Endodermal cell (in vitro differentiated cells): Measurements from ENCODE around the gene MEF2D. TPM values are rescaled to one million over a fixed set of nuclear protein-coding genes. Genes with fewer than 3 reads are reported as not detected.

Source experiments
- DNase-seq: peaks from one replicate; pipeline ENCODE4 v3.0.0-alpha.2; 2017
- H3K27ac ChIP-seq: 2 replicates; pipeline ENCODE4 v1.5.1; 2013; ENCODE audit warnings: mild to moderate bottlenecking, low read depth, low read length, moderate library complexity
- H3K27me3 ChIP-seq: 2 replicates; pipeline ENCODE4 v1.6.1; 2013; ENCODE audit warnings: mild to moderate bottlenecking, low read length, moderate library complexity; ENCODE audit not compliant: insufficient read depth, control insufficient read depth, poor library complexity, severe bottlenecking
- H3K36me3 ChIP-seq: 2 replicates; pipeline ENCODE4 v1.7.0; 2013; ENCODE audit warnings: mild to moderate bottlenecking, low read length, moderate library complexity; ENCODE audit not compliant: control insufficient read depth, insufficient read depth
- H3K4me1 ChIP-seq: one replicate; pipeline ENCODE4 v1.7.0; 2013; ENCODE audit warnings: low read length; ENCODE audit not compliant: control insufficient read depth, insufficient read depth
- H3K4me3 ChIP-seq: 2 replicates; pipeline ENCODE4 v1.5.1; 2013; ENCODE audit warnings: mild to moderate bottlenecking, low read length, moderate library complexity
- H3K9ac ChIP-seq: 2 replicates; pipeline ENCODE4 v1.6.1; 2013; ENCODE audit warnings: mild to moderate bottlenecking, low read length, moderate library complexity; ENCODE audit not compliant: poor library complexity, severe bottlenecking; ENCODE audit errors: extremely low read depth
- H3K9me3 ChIP-seq: 2 replicates; pipeline ENCODE4 v1.6.1; 2013; ENCODE audit warnings: mild to moderate bottlenecking, low read length, moderate library complexity; ENCODE audit not compliant: control insufficient read depth
- H3K27ac Mint-ChIP-seq: 2 replicates; pipeline ENCODE4 v1.8.0; 2020; ENCODE audit warnings: mixed read lengths
- H3K27me3 Mint-ChIP-seq: 2 replicates; pipeline ENCODE4 v1.8.0; 2021; ENCODE audit warnings: mild to moderate bottlenecking, mixed read lengths; ENCODE audit not compliant: insufficient read depth
- H3K36me3 Mint-ChIP-seq: 2 replicates; pipeline ENCODE4 v1.8.0; 2020; ENCODE audit warnings: low read depth, mixed read lengths
- H3K4me1 Mint-ChIP-seq: 2 replicates; pipeline ENCODE4 v1.8.0; 2020; ENCODE audit warnings: mixed read lengths
- H3K4me3 Mint-ChIP-seq: 2 replicates; pipeline ENCODE4 v1.8.0; 2020; ENCODE audit warnings: mild to moderate bottlenecking, moderate library complexity, mixed read lengths
- H3K9me3 Mint-ChIP-seq: 2 replicates; pipeline ENCODE4 v1.8.0; 2020; ENCODE audit warnings: mild to moderate bottlenecking, mixed read lengths
- CTCF ChIP-seq: fragments of 200-600 bp; sonication (generic); conservative IDR thresholded peaks from 2 replicates; pipeline ENCODE4 v1.5.0; 2021; ENCODE audit warnings: antibody characterized with exemption, mild to moderate bottlenecking
- WGBS, 2 experiments: methylation state at CpG; one replicate each; pipeline versions ENCODE4 v1.1.5 to v1.1.7; 2013; ENCODE audit warnings: missing lambda C conversion rate in 2 of 2, mixed read lengths in 1 of 2; ENCODE audit not compliant: insufficient coverage in 1 of 2, insufficient read length in 1 of 2; 5-methylcytosine and 5-hydroxymethylcytosine counted together
- total RNA-seq, 2 donors: library from RNA; stranded (reverse); fragmentation: NEBNext Ultra II Directional in 1 of 2; extraction: Animal tissue kit (Norgen Biotek cat#: 25700) in 1 of 2; gene quantifications; 2 replicates in 1 of 2; 3 replicates in 1 of 2; pipeline ENCODE4 v1.2.1, GENCODE V29; 2021

The MEF2D gene
- total RNA-seq, 2 donors from 2014 or later: 10.5 to 12.8 TPM

GRCh38 chr1:156436141-156437036, 64.2 kb downstream of the MEF2D start:
- Histone ChIP-seq H3K9me3 (no peaks in the 10 kb centered on the region), H3K9ac (no peak overlapping the region), H3K4me3 (no peak overlapping the region), H3K27ac (no peak overlapping the region), H3K36me3 (no peaks in the 10 kb centered on the region), H3K4me1 (peaks cover 17% of the 10 kb centered on the region), H3K27me3 (peaks cover 98% of the 10 kb centered on the region)
- peak; percentile 78 for DNase-seq
- H3K27me3 Mint-ChIP-seq: peaks cover 91% of the 10 kb centered on the region
- H3K36me3 Mint-ChIP-seq: no peaks in the 10 kb centered on the region
- peak overlapping the region; percentile 30 for H3K4me3 Mint-ChIP-seq
- H3K27ac Mint-ChIP-seq: no peak overlapping the region
- WGBS, 2 experiments: 1 to 2% methylated on average over 60 to 77 of the region's 77 CpGs
- no peak for TF ChIP-seq CTCF
- peaks cover 48% of the 10 kb centered on the region for H3K4me1 Mint-ChIP-seq
- H3K9me3 Mint-ChIP-seq: no peaks in the 10 kb centered on the region

- Histone ChIP-seq H3K9ac (no peak overlapping the region), H3K4me1 (peaks cover 22% of the 10 kb centered on the region), H3K36me3 (no peaks in the 10 kb centered on the region), H3K27ac (no peak overlapping the region), H3K4me3 (no peak overlapping the region), H3K9me3 (no peaks in the 10 kb centered on the region), H3K27me3 (peaks cover 95% of the 10 kb centered on the region)
- H3K27ac Mint-ChIP-seq: no peak overlapping the region
- peak overlapping the region; percentile 30 for H3K4me3 Mint-ChIP-seq
- peaks cover 47% of the 10 kb centered on the region for H3K4me1 Mint-ChIP-seq
- peaks cover 83% of the 10 kb centered on the region for H3K27me3 Mint-ChIP-seq
- H3K9me3 Mint-ChIP-seq: no peaks in the 10 kb centered on the region
- peak; percentile 72 for DNase-seq
- WGBS, 2 experiments: 3 to 6% methylated on average over 22 to 58 of the region's 59 CpGs
- no peak for TF ChIP-seq CTCF
- H3K36me3 Mint-ChIP-seq: no peaks in the 10 kb centered on the region
Measured at GRCh38 chr1:156435545-156436140, 64.9 kb downstream of the MEF2D start.

- Mint-ChIP-seq H3K27me3 (peaks cover 77% of the 10 kb centered on the region), H3K27ac (no peak overlapping the region), H3K9me3 (no peaks in the 10 kb centered on the region), H3K4me1 (peaks cover 47% of the 10 kb centered on the region), H3K4me3 (peak overlapping the region; percentile 14), H3K36me3 (no peaks in the 10 kb centered on the region)
- Histone ChIP-seq H3K4me1 (peaks cover 18% of the 10 kb centered on the region), H3K27ac (no peak overlapping the region), H3K9ac (no peak overlapping the region), H3K9me3 (no peaks in the 10 kb centered on the region), H3K4me3 (no peak overlapping the region), H3K36me3 (no peaks in the 10 kb centered on the region), H3K27me3 (peaks cover 90% of the 10 kb centered on the region)
- DNase-seq: no peak
- no peak for TF ChIP-seq CTCF
- WGBS, 2 experiments: 0 to 16% methylated on average over 1 to 20 of the region's 20 CpGs
Measured at GRCh38 chr1:156434989-156435544, 65.5 kb downstream of the MEF2D start.
